K562 (cell line): ENCODE measurements around the gene VTN. TPM values are rescaled to one million over a fixed set of nuclear protein-coding genes. Genes with fewer than 3 reads are reported as not detected.
A peak's percentile ranks its signal among the peaks of the same experiment; 100 is the strongest.

Source experiments
- ARID1B ChIP-seq: fragments of 450-650 bp; IDR thresholded peaks from 2 replicates; pipeline ENCODE4 v1.6.1; 2016; ENCODE audit warnings: antibody characterized with exemption, mild to moderate bottlenecking, inconsistent platforms
- E2F1 ChIP-seq: sonication (generic); formaldehyde crosslinking; IDR thresholded peaks from 2 replicates; pipeline ENCODE4 v1.8.1; 2023; ENCODE audit warnings: mild to moderate bottlenecking, missing genetic modification reagents, moderate library complexity
- GMEB1 ChIP-seq: fragments of 250-450 bp; sonication (Bioruptor Pico); IDR thresholded peaks from 2 replicates; pipeline ENCODE4 v1.4.0; 2020; ENCODE audit warnings: mild to moderate bottlenecking
- HMGXB4 ChIP-seq: sonication (generic); formaldehyde crosslinking; IDR thresholded peaks from 2 replicates; pipeline ENCODE4 v1.8.1; 2023; ENCODE audit warnings: mild to moderate bottlenecking, missing genetic modification reagents
- MEIS2 ChIP-seq: fragments of 450-650 bp; IDR thresholded peaks from 2 replicates; pipeline ENCODE4 v1.6.1; 2014; ENCODE audit warnings: mild to moderate bottlenecking; ENCODE audit not compliant: partially characterized antibody
- NR2C2 ChIP-seq, 2 experiments: fragments of 200-800 bp in 1 of 2; sonication (Bioruptor generic) in 1 of 2; sonication (generic) in 1 of 2; formaldehyde crosslinking in 1 of 2; IDR thresholded peaks; 2 replicates each; pipeline versions ENCODE4 v1.6.1 to v1.8.0; 2016 to 2022; ENCODE audit warnings: mild to moderate bottlenecking in 1 of 2, missing compliant biosample characterization in 1 of 2, missing genetic modification characterization in 1 of 2, missing genetic modification reagents in 1 of 2
- PHF20 ChIP-seq: fragments of 450-650 bp; IDR thresholded peaks from 2 replicates; pipeline ENCODE4 v1.6.1; 2018; ENCODE audit not compliant: partially characterized antibody
- SFPQ ChIP-seq: fragments of 200-400 bp; formaldehyde crosslinking; IDR thresholded peaks from 2 replicates; pipeline ENCODE4 v1.6.1; 2017; ENCODE audit warnings: mild to moderate bottlenecking, low read depth, low read length, moderate library complexity
- TAF1 ChIP-seq: IDR thresholded peaks from 2 replicates; pipeline ENCODE4 v1.6.1; 2011; ENCODE audit warnings: mild to moderate bottlenecking, low read length, moderate library complexity; ENCODE audit not compliant: insufficient read depth, control insufficient read depth, severe bottlenecking; ENCODE audit errors: extremely low read depth
- polyA plus RNA-seq, 8 experiments: library from polyadenylated mRNA; depleted of rRNA in 4 of 8; stranded (reverse) in 5 of 8; unstranded in 3 of 8; fragments of >200 nt; fragmentation: Nextera tagmentation in 2 of 8; fragmentation: Illumina TruSeq in 1 of 8; extraction: Ambion mirVana in 2 of 8; extraction: Trizol in 1 of 8; gene quantifications; 2 replicates each; pipeline versions ENCODE4 v1.2.1 to v1.2.3, GENCODE V29; 2011 to 2014; ENCODE audit warnings: inconsistent platforms in 1 of 8, missing spikeins in 1 of 8
- total RNA-seq, 7 experiments: library from RNA; depleted of rRNA in 6 of 7; stranded (reverse); fragments of >200 nt in 6 of 7; fragmentation: Illumina TruSeq in 2 of 7; extraction: Trizol in 2 of 7; gene quantifications; 2 replicates each; pipeline versions ENCODE4 v1.2.1 to v1.2.3, GENCODE V29; 2011 to 2021; ENCODE audit warnings: low replicate concordance in 1 of 7
- TF ChIP-seq, protein P1 (sequence below): fragments of 450-650 bp; IDR thresholded peaks from 2 replicates; pipeline ENCODE4 v1.6.1; 2016; ENCODE audit warnings: borderline replicate concordance
- TF ChIP-seq, protein P2 (sequence below): fragments of 450-650 bp; IDR thresholded peaks from 2 replicates; pipeline ENCODE4 v1.6.1; 2017; ENCODE audit warnings: antibody characterized with exemption, mild to moderate bottlenecking

Gene VTN
- total and polyA plus RNA-seq, 9 of the 15 experiments (the other 6 are each of a cell fraction or from before 2014, with no cell fraction given), result 0.13 to 1.0 (median 0.29) TPM; not detected in 1

DNA sequence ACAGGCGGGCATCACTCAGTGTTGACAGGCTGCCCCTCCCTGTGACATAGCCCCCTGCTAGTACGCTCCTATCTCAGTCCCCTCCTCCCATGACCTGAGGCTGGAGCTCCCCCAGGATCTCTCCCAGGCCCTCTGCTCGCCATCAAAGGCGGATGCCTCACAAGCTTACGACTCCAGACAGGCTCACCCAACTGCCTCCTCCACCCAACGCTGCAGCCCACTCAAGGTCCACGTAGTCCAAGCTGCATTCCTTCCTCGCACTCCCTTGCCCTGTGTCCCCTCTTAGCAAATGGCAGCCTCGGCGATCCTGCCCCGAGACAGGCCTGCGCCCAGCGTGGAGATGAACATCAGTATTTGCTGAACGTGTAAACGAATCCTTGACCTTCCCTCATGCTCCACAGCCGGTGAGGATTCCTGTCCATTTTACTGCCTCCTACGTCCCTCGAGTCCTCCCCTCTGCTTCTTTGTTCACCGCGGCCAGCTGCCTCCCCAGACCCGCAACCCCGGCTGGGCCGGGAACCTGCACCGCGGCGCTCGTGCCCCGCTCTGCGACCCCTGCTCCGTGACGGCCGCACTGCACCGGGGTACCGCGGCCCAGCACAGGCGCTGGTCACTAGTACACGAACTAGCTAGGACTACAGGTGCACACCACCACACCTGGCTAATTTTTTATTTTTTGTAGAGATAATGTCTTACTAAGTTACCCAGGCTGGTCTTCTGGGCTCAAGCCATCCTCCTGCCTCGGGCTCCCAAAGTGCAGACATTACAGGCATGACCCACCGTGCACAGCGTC, 51.9 kb downstream of the VTN start (continued):
- TF ChIP-seq E2F1 (CRISPR knock-in tag) (no peak; the same call in 1 of the 2 replicates), PHF20 (no peak), SFPQ (no peak), HMGXB4 (CRISPR knock-in tag) (no peak; the same call in 1 of the 2 replicates), ARID1B (no peak), NR2C2 (CRISPR knock-in tag; IDR thresholded peaks at IDR 0.05) (no peak), NR2C2 (tag; IDR thresholded peaks at IDR 0.05) (peak; percentile 49; the same call in 1 of the 2 replicates), MEIS2 (peak; percentile 44), TAF1 (peak; percentile 45), GMEB1 (CRISPR knock-in tag) (peak; percentile 16; the same call in 1 of the 2 replicates)
- TF ChIP-seq, protein P1, sequence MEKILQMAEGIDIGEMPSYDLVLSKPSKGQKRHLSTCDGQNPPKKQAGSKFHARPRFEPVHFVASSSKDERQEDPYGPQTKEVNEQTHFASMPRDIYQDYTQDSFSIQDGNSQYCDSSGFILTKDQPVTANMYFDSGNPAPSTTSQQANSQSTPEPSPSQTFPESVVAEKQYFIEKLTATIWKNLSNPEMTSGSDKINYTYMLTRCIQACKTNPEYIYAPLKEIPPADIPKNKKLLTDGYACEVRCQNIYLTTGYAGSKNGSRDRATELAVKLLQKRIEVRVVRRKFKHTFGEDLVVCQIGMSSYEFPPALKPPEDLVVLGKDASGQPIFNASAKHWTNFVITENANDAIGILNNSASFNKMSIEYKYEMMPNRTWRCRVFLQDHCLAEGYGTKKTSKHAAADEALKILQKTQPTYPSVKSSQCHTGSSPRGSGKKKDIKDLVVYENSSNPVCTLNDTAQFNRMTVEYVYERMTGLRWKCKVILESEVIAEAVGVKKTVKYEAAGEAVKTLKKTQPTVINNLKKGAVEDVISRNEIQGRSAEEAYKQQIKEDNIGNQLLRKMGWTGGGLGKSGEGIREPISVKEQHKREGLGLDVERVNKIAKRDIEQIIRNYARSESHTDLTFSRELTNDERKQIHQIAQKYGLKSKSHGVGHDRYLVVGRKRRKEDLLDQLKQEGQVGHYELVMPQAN, result no peak
- TF ChIP-seq, protein P2, sequence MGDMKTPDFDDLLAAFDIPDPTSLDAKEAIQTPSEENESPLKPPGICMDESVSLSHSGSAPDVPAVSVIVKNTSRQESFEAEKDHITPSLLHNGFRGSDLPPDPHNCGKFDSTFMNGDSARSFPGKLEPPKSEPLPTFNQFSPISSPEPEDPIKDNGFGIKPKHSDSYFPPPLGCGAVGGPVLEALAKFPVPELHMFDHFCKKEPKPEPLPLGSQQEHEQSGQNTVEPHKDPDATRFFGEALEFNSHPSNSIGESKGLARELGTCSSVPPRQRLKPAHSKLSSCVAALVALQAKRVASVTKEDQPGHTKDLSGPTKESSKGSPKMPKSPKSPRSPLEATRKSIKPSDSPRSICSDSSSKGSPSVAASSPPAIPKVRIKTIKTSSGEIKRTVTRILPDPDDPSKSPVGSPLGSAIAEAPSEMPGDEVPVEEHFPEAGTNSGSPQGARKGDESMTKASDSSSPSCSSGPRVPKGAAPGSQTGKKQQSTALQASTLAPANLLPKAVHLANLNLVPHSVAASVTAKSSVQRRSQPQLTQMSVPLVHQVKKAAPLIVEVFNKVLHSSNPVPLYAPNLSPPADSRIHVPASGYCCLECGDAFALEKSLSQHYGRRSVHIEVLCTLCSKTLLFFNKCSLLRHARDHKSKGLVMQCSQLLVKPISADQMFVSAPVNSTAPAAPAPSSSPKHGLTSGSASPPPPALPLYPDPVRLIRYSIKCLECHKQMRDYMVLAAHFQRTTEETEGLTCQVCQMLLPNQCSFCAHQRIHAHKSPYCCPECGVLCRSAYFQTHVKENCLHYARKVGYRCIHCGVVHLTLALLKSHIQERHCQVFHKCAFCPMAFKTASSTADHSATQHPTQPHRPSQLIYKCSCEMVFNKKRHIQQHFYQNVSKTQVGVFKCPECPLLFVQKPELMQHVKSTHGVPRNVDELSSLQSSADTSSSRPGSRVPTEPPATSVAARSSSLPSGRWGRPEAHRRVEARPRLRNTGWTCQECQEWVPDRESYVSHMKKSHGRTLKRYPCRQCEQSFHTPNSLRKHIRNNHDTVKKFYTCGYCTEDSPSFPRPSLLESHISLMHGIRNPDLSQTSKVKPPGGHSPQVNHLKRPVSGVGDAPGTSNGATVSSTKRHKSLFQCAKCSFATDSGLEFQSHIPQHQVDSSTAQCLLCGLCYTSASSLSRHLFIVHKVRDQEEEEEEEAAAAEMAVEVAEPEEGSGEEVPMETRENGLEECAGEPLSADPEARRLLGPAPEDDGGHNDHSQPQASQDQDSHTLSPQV, result peak; percentile 51; the same call in 1 of the 2 replicates
